Measurements from ENCODE around the gene PTPA.

DNA sequence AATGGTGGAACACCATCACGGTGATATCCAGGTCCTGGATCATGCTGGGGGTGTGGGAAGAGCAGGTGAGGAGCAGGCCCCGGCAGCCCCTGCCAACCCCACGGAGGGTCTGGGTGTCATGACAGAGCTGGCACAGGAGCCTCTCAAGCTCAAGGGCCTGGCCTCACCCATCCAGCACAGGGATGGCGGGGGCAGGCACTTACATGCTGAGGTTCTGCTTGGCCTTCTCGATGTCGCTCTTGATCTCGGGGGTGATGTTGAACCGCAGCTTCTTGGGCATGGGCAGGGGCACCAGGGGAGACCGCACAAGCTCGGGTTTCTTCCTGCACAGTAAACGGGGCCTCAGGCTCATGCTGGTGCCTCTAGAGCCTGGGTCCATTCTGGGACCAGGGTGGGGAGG is 12.9 kb upstream of the PTPA start:
- TF ChIP-seq, protein P1, sequence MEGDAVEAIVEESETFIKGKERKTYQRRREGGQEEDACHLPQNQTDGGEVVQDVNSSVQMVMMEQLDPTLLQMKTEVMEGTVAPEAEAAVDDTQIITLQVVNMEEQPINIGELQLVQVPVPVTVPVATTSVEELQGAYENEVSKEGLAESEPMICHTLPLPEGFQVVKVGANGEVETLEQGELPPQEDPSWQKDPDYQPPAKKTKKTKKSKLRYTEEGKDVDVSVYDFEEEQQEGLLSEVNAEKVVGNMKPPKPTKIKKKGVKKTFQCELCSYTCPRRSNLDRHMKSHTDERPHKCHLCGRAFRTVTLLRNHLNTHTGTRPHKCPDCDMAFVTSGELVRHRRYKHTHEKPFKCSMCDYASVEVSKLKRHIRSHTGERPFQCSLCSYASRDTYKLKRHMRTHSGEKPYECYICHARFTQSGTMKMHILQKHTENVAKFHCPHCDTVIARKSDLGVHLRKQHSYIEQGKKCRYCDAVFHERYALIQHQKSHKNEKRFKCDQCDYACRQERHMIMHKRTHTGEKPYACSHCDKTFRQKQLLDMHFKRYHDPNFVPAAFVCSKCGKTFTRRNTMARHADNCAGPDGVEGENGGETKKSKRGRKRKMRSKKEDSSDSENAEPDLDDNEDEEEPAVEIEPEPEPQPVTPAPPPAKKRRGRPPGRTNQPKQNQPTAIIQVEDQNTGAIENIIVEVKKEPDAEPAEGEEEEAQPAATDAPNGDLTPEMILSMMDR (IDR thresholded peaks at IDR 0.05; ENCODE audit: insufficient read depth, low read length, poor library complexity, severe bottlenecking): no peak
- no peak for TF ChIP-seq EZH2phosphoT487 (conservative IDR thresholded peaks at IDR 0.05; ENCODE audit: low read length)

Data from SU-DHL-6 (cell line).